Heart left ventricle (tissue), 16 donors: Measurements from ENCODE around the gene ROPN1. TPM values are rescaled to one million over a fixed set of nuclear protein-coding genes. Genes with fewer than 3 reads are reported as not detected.

Source experiments
- ATAC-seq, 4 donors: fragments of 200-7000 bp; cut with Tn5 transposase; one replicate each; pipeline ENCODE4 v1.9.1; 2020 to 2022; ENCODE audit warnings: moderate library complexity in 4 of 4, mild to moderate bottlenecking in 3 of 4, moderate number of reproducible peaks in 1 of 4
- DNase-seq, 5 donors: peaks; one replicate each; pipeline ENCODE4 v3.0.0-alpha.2; 2020
- H3K27ac ChIP-seq, 12 donors: fragments of 200-600 bp; sonication (generic) in 4 of 12; one replicate each; pipeline versions ENCODE4 v1.5.0 to v1.8.0; 2016 to 2022; ENCODE audit warnings: mild to moderate bottlenecking in 2 of 12
- H3K27me3 ChIP-seq, 9 donors: fragments of 200-600 bp; sonication (generic) in 2 of 9; one replicate each; pipeline versions ENCODE4 v1.5.1 to v1.8.0; 2016 to 2022; ENCODE audit warnings: mild to moderate bottlenecking in 3 of 9
- H3K36me3 ChIP-seq, 9 donors: fragments of 200-600 bp; sonication (generic) in 2 of 9; one replicate each; pipeline versions ENCODE4 v1.5.0 to v1.8.0; 2018 to 2022; ENCODE audit warnings: mild to moderate bottlenecking in 2 of 9
- H3K4me1 ChIP-seq, 12 donors: fragments of 200-600 bp; sonication (generic) in 4 of 12; one replicate each; pipeline versions ENCODE4 v1.5.0 to v1.8.0; 2016 to 2022; ENCODE audit warnings: mild to moderate bottlenecking in 3 of 12
- H3K4me3 ChIP-seq, 12 donors: fragments of 200-600 bp; sonication (generic) in 4 of 12; one replicate each; pipeline versions ENCODE4 v1.5.0 to v1.8.0; 2017 to 2022; ENCODE audit warnings: mild to moderate bottlenecking in 9 of 12, moderate library complexity in 4 of 12
- H3K9me3 ChIP-seq, 12 donors: fragments of 200-600 bp; sonication (generic) in 4 of 12; one replicate each; pipeline versions ENCODE4 v1.5.0 to v1.8.0; 2016 to 2022; ENCODE audit warnings: mild to moderate bottlenecking in 1 of 12
- POLR2A ChIP-seq, 2 donors: fragments of 450-650 bp; IDR thresholded peaks; one replicate each; pipeline ENCODE4 v1.6.1; 2017; ENCODE audit warnings: antibody characterized with exemption in 2 of 2, mild to moderate bottlenecking in 2 of 2, moderate library complexity in 2 of 2
- WGBS, 4 donors: extraction: QIAGEN DNeasy Blood & Tissue Kit in 2 of 4; methylation state at CpG; one replicate each; pipeline versions ENCODE4 v1.1.5 to v1.1.7; 2013 to 2018; 5-methylcytosine and 5-hydroxymethylcytosine counted together
- intact Hi-C, 10 donors: fragments of 100-400 bp; cut with DNase I; formaldehyde crosslinking; loops; one replicate each; pipeline versions ENCODE4 v1.11.1 to v1.14.2; 2022
- polyA plus RNA-seq, 2 donors: library from polyadenylated mRNA; stranded (reverse); fragments of 200-250 nt; gene quantifications; one replicate each; pipeline ENCODE4 v1.2.3, GENCODE V29; 2013
- total RNA-seq, 9 donors: library from RNA; depleted of rRNA in 2 of 9; stranded (reverse); fragments of >200 nt in 2 of 9; fragmentation: NEBNext Ultra II Directional in 3 of 9; extraction: Animal tissue kit (Norgen Biotek cat#: 25700) in 3 of 9; gene quantifications; one replicate each; pipeline versions ENCODE4 v1.1.0 to v1.2.4, GENCODE V29; 2016 to 2023
- TF ChIP-seq, protein P1 (sequence below), 12 donors: fragments of 200-600 bp; sonication (generic) in 4 of 12; IDR thresholded peaks; one replicate each; pipeline versions ENCODE4 v1.5.0 to v1.8.0; 2018 to 2022; ENCODE audit warnings: antibody characterized with exemption in 12 of 12, mild to moderate bottlenecking in 5 of 12
- donor health status: ischemic (EF 13 %, LVEDD 7.1; RV severe dilation, severe dysfunction).
- donor health status: healthy with polysubstance abuse.
- donor health status: DM: no; HTN: yes; CAD: no.
- donor health status: DM: no; HTN: no; CAD: no.
- donor health status: ischemic (EF 25% LVEDD 6.9; RV normal size, moderate dysfunction).
- donor health status: ischemic (EF 25% LVEDD 5.7; RV mildly dilated, moderate dysfunction).
- donor health status: healthy.
- donor health status: DM: yes; HTN: yes; CAD: no.
- donor health status: ischemic (EF 35%, LVEDD 5.7; RV mildly dilated, moderate dysfunction).
- donor health status: nonischemic (EF 11% LVEDD 7.7; RV severe dilation, severe dysfunction).
- donor health status: DM: yes; HTN: yes; CAD: no.
- donor health status: PGD.
- donor health status: ischemic (EF 29% LVEDD 5.4; RV normal size, mild dysfunction).
- donor health status: nonischemic (EF 23%, LVEDD 6.1; RV moderate dilation, normal function).

Gene ROPN1
- total and polyA plus RNA-seq, 11 donors, result 0.19 to 0.67 (median 0.31) TPM; not detected in 4

DNA sequence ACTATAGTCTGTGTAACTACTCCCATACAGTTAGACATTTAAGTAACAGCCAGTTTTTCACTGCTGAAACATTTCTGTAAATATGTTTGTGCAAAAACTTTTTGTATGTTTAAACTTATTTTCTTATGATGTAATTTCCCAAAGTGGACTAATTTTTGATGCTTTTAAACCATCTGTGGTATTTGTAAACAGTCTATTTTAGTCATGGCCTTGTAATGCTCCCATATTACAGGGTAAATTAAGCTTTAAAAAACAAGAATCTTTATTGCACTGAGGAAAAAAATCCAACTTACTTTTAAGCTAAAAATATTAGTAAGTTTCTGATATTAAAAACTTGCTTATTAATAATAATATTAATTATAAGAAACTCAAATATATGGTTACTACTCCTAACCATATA, 44.4 kb downstream of the ROPN1 start:
- peaks cover 0 to 84% (median 52%) of the 10 kb centered on the region in 9 donors for H3K36me3 ChIP-seq
- H3K4me3 ChIP-seq, result no peak overlapping the region
- no peaks in the 10 kb centered on the region for H3K27me3 ChIP-seq
- no peak for DNase-seq
- no peaks in the 10 kb centered on the region for H3K9me3 ChIP-seq
- H3K4me1 ChIP-seq, result no peaks in the 10 kb centered on the region
- no peak for ATAC-seq
- H3K27ac ChIP-seq, result no peak overlapping the region
- TF ChIP-seq POLR2A (IDR thresholded peaks at IDR 0.05), result no peak
- TF ChIP-seq, protein P1, sequence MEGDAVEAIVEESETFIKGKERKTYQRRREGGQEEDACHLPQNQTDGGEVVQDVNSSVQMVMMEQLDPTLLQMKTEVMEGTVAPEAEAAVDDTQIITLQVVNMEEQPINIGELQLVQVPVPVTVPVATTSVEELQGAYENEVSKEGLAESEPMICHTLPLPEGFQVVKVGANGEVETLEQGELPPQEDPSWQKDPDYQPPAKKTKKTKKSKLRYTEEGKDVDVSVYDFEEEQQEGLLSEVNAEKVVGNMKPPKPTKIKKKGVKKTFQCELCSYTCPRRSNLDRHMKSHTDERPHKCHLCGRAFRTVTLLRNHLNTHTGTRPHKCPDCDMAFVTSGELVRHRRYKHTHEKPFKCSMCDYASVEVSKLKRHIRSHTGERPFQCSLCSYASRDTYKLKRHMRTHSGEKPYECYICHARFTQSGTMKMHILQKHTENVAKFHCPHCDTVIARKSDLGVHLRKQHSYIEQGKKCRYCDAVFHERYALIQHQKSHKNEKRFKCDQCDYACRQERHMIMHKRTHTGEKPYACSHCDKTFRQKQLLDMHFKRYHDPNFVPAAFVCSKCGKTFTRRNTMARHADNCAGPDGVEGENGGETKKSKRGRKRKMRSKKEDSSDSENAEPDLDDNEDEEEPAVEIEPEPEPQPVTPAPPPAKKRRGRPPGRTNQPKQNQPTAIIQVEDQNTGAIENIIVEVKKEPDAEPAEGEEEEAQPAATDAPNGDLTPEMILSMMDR (IDR thresholded peaks at IDR 0.05), result no peak
- intact Hi-C loops, result no loop called here

DNA sequence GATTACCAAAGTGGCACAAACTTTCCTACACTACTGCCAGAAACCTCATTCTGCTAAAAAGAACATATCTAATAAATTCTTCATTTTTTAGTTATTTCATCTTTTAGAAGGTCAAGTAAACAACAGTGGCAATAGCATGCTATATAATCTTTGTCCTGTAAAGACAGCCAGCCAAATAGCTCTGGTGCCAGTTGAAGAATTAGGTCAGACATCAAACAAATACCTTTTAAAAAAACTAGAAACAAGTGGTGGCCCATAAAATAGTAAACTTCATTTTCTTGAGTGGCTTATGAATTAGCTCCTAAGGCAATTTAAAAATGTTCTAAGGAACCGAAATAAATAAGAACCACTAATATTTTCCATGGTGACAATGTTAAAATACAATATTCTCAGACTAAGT, 50.4 kb downstream of the ROPN1 start:
- H3K27ac ChIP-seq, result no peak overlapping the region
- no peaks in the 10 kb centered on the region for H3K27me3 ChIP-seq
- no peak for DNase-seq
- H3K4me3 ChIP-seq, result no peak overlapping the region
- TF ChIP-seq, protein P1 (IDR thresholded peaks at IDR 0.05), result no peak
- no peak for TF ChIP-seq POLR2A (IDR thresholded peaks at IDR 0.05)
- no peak for ATAC-seq
- WGBS, 4 donors, result 93 to 97% (median 94%) methylated on average over 1 of the region's 1 CpG
- no peaks in the 10 kb centered on the region for H3K4me1 ChIP-seq
- intact Hi-C loops, result no loop called here
- H3K36me3 ChIP-seq, result peaks cover 0 to 52% (median 27%) of the 10 kb centered on the region in 9 donors
- no peaks in the 10 kb centered on the region for H3K9me3 ChIP-seq

DNA sequence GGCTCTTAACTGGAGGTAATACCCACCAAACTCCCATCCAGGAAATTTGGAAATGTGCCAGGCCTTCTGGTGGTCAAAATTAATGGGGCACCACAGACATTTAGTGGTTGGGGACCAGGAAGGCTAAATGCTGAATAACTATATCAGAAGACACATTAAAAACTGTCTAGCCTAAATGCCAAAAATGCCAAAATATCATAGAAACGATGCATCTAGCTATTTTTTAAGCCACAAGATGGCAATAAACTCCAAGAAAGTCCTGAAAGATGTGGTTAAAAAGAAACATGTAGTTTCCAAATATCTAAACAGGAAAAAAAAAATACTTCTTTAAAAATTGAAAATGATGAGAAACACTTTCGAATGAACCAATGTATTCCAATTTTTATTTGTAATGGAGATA, 50.8 kb downstream of the ROPN1 start:
- peaks cover 0 to 50% (median 23%) of the 10 kb centered on the region in 9 donors for H3K36me3 ChIP-seq
- H3K4me3 ChIP-seq, result no peak overlapping the region
- 72 to 80% (median 75%) methylated on average over 2 of the region's 2 CpGs for WGBS, 4 donors
- no peaks in the 10 kb centered on the region for H3K27me3 ChIP-seq
- ATAC-seq (no peak), DNase-seq (no peak)
- intact Hi-C loops, result no loop called here
- no peaks in the 10 kb centered on the region for H3K9me3 ChIP-seq
- no peak overlapping the region for H3K27ac ChIP-seq
- H3K4me1 ChIP-seq, result no peaks in the 10 kb centered on the region
- TF ChIP-seq, protein P1 (IDR thresholded peaks at IDR 0.05), result peak in 2 of 12 donors; percentile 10
- no peak for TF ChIP-seq POLR2A (IDR thresholded peaks at IDR 0.05)

DNA sequence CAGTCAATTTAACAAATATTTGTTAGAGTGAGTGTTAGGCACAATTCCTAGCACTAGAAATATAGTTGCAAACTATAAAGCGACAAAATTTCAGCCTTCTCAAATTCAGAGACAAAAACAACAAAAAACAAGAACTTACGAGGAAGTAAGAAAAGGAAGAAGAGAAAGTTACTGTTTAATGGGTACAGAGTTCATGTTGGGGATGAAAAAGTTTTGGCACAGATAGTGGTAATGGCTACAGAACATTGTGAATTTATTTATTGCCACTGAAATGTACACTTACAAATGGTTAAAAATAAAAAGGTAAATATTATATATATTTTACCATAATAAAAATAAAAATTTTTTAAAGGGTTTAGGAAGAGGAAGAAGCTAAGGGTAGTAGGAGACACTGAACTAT, 52.2 kb downstream of the ROPN1 start:
- Histone ChIP-seq H3K4me3 (no peak overlapping the region), H3K4me1 (no peaks in the 10 kb centered on the region), H3K27ac (no peak overlapping the region), H3K9me3 (no peaks in the 10 kb centered on the region), H3K27me3 (no peaks in the 10 kb centered on the region), H3K36me3 (peaks cover 0 to 47% (median 21%) of the 10 kb centered on the region in 9 donors)
- 86 to 96% (median 92%) methylated on average over 2 of the region's 2 CpGs for WGBS, 4 donors
- intact Hi-C loops, result no loop called here
- ATAC-seq (no peak), DNase-seq (no peak)
- TF ChIP-seq, protein P1 (IDR thresholded peaks at IDR 0.05), result no peak
- TF ChIP-seq POLR2A (IDR thresholded peaks at IDR 0.05), result no peak
